ENCODE measurements around the gene SRSF3. TPM values are rescaled to one million over a fixed set of nuclear protein-coding genes. Genes with fewer than 3 reads are reported as not detected.

SRSF3 gene
- total and polyA plus RNA-seq, 9 of the 15 experiments (the other 6 are each of a cell fraction or from before 2014, with no cell fraction given): 337 to 1,200 (median 518) TPM

DNA sequence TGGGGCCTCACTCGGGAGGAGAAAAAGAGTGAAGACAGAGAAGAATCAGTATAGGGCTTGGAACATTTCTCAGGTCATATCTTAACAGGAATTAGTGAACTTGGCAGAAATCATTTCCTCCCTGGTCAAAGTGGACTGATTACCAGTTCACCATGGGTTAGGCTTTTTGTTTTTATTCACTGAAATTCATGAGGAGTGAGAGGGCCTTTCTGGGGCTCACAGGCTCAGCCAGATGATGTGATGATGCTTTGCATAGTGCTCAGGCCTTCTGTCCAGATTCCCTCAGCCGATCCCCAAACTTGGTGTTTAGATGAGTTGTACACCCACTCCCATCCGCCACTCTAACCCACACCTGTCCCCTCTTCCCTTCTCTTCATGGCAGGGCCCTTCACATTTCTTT lies 32.5 kb downstream of the SRSF3 start (continued):
- TF ChIP-seq U2AF1 (optimal IDR thresholded peaks at IDR 0.05; ENCODE audit: low read depth, low read length): no peak
- no peak for TF ChIP-seq CGGBP1 (CRISPR knock-in tag; IDR thresholded peaks at IDR 0.05)
- no peak for TF ChIP-seq HDAC6 (IDR thresholded peaks at IDR 0.05; ENCODE audit: low read depth, low read length)
- no peak for TF ChIP-seq SNRNP70 (optimal IDR thresholded peaks at IDR 0.05; ENCODE audit: low read depth, low read length)
- TF ChIP-seq PPARD (CRISPR knock-in tag; IDR thresholded peaks at IDR 0.05): no peak

GRCh38 chr6:36627141-36627540 lies 33.0 kb downstream of the SRSF3 start:
- Histone ChIP-seq H3K27me3 (ENCODE audit: control insufficient read depth in 2 of 2, insufficient read depth in 2 of 2, low read length in 2 of 2) (peaks cover 10 to 47% of the 10 kb centered on the region in 2 experiments), H3K79me2 (ENCODE audit: control insufficient read depth, insufficient read depth, low read length) (no peaks in the 10 kb centered on the region), H3K9ac (ENCODE audit: insufficient read depth in 1 of 2, low read depth in 2 of 2, low read length in 2 of 2) (no peak overlapping the region), H4K20me1 (replicated peaks; ENCODE audit: control insufficient read depth, insufficient read depth, low read length) (no peaks in the 10 kb centered on the region), H2AFZ (ENCODE audit: low read depth, low read length) (no peak overlapping the region), H3K9me1 (ENCODE audit: control insufficient read depth, insufficient read depth, low read length) (no peaks in the 10 kb centered on the region), H3K4me2 (ENCODE audit: insufficient read depth, low read length) (no peak overlapping the region), H3K9me3 (replicated peaks; ENCODE audit: control insufficient read depth, insufficient read depth, low read depth, low read length) (no peaks in the 10 kb centered on the region), H3K4me3 (no peak overlapping the region), H3K27ac (ENCODE audit: extremely low read depth, low read depth, low read length) (no peak overlapping the region), H3K4me1 (replicated peaks in 1 of 2; ENCODE audit: control insufficient read depth in 2 of 2, insufficient read depth in 2 of 2, low read length in 2 of 2) (no peaks in the 10 kb centered on the region; a peak in 1 of 5 replicates), H3K36me3 (ENCODE audit: control insufficient read depth, insufficient read depth, low read length) (no peaks in the 10 kb centered on the region)
- DNase-seq (ENCODE audit: extremely low read depth in 1 of 4, low spot score in 3 of 4) (no peak), ATAC-seq (no peak), FAIRE-seq (no peak)
- in situ Hi-C loops (cut with MboI) (loop anchor here (10.0 kb wide), 1 partner anchor 128 kb away; no protein-coding TSS in a partner anchor), intact Hi-C loops (cut with micrococcal nuclease) (no loop called here)
- ChIA-PET POLR2A (interaction anchor here (0.9 to 2.9 kb wide), 2 partner anchors 16 to 66 kb away, joined by 3 to 8 read pairs; no protein-coding TSS in a partner anchor), CTCF (ENCODE audit: low intra/inter-chr PET ratio) (interaction anchor here (2.2 kb wide), 1 partner anchor 53 kb away, joined by 6 read pairs; no protein-coding TSS in a partner anchor)
- WGBS (ENCODE audit: insufficient coverage, low coverage, missing lambda C conversion rate): 10% methylated on average over 5 of the region's 5 CpGs
- BruUV-seq (replicated peaks): no TSS peak
- TF ChIP-seq TBL1XR1 (IDR thresholded peaks at IDR 0.05; ENCODE audit: low read length in 2 of 2): no peak
- TF ChIP-seq, protein P1, sequence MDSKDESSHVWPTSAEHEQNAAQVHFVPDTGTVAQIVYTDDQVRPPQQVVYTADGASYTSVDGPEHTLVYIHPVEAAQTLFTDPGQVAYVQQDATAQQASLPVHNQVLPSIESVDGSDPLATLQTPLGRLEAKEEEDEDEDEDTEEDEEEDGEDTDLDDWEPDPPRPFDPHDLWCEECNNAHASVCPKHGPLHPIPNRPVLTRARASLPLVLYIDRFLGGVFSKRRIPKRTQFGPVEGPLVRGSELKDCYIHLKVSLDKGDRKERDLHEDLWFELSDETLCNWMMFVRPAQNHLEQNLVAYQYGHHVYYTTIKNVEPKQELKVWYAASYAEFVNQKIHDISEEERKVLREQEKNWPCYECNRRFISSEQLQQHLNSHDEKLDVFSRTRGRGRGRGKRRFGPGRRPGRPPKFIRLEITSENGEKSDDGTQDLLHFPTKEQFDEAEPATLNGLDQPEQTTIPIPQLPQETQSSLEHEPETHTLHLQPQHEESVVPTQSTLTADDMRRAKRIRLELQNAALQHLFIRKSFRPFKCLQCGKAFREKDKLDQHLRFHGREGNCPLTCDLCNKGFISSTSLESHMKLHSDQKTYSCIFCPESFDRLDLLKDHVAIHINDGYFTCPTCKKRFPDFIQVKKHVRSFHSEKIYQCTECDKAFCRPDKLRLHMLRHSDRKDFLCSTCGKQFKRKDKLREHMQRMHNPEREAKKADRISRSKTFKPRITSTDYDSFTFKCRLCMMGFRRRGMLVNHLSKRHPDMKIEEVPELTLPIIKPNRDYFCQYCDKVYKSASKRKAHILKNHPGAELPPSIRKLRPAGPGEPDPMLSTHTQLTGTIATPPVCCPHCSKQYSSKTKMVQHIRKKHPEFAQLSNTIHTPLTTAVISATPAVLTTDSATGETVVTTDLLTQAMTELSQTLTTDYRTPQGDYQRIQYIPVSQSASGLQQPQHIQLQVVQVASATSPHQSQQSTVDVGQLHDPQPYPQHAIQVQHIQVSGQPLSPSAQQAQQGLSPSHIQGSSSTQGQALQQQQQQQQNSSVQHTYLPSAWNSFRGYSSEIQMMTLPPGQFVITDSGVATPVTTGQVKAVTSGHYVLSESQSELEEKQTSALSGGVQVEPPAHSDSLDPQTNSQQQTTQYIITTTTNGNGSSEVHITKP (IDR thresholded peaks at IDR 0.05; ENCODE audit: partially characterized antibody): no peak
- no peak for TF ChIP-seq GTF2F1 (IDR thresholded peaks at IDR 0.05; ENCODE audit: low read depth, low read length)
- TF ChIP-seq FOXO4 (CRISPR knock-in tag; IDR thresholded peaks at IDR 0.05): no peak
- no peak for TF ChIP-seq HNRNPL (IDR thresholded peaks at IDR 0.05; ENCODE audit: low read depth, low read length)
- no peak for TF ChIP-seq BDP1 (IDR thresholded peaks at IDR 0.05; ENCODE audit: insufficient read depth, insufficient read length)
- TF ChIP-seq RAD51 (IDR thresholded peaks at IDR 0.05; ENCODE audit: borderline replicate concordance, low read depth): no peak
- TF ChIP-seq ZNF184 (CRISPR knock-in tag; IDR thresholded peaks at IDR 0.05): no peak
- TF ChIP-seq, protein P2, sequence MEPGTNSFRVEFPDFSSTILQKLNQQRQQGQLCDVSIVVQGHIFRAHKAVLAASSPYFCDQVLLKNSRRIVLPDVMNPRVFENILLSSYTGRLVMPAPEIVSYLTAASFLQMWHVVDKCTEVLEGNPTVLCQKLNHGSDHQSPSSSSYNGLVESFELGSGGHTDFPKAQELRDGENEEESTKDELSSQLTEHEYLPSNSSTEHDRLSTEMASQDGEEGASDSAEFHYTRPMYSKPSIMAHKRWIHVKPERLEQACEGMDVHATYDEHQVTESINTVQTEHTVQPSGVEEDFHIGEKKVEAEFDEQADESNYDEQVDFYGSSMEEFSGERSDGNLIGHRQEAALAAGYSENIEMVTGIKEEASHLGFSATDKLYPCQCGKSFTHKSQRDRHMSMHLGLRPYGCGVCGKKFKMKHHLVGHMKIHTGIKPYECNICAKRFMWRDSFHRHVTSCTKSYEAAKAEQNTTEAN (CRISPR knock-in tag; IDR thresholded peaks at IDR 0.05): no peak
- TF ChIP-seq NBN (IDR thresholded peaks at IDR 0.05; ENCODE audit: low read depth): no peak
- TF ChIP-seq ZNF224 (CRISPR knock-in tag; IDR thresholded peaks at IDR 0.05): no peak
